HG03139 (cell line): ENCODE data around the gene PCSK1.

Source experiments
- ATAC-seq: cut with Tn5 transposase; IDR thresholded peaks from one replicate; pipeline ENCODE4 v1.9.1; 2021; ENCODE audit not compliant: unreplicated experiment

The PCSK1 gene

DNA sequence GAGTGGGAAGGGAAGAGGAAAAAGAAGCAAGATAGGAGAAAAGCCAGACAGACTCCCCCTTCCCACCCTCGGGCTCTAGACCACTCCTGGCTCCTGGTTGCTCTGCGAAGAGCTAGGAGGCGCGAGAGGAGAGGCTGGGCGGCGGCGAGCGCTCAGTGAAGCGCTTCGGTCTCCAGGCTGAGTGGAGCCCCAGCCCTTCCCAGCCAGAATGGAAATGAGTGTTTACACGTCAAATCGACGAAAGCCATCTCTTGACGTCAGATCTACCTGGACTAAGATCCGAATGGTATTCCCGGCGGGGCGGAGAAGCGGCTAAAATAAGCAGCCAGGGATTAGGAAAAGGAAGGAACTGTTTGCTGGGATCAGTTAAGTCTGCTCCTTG lies at the start of gene PCSK1:
TSS of gene PCSK1 (minus strand) at position 183 of the 382 bp plus-strand sequence. CDS start 206 bp downstream, outside the sequence.
- no peak for ATAC-seq

DNA sequence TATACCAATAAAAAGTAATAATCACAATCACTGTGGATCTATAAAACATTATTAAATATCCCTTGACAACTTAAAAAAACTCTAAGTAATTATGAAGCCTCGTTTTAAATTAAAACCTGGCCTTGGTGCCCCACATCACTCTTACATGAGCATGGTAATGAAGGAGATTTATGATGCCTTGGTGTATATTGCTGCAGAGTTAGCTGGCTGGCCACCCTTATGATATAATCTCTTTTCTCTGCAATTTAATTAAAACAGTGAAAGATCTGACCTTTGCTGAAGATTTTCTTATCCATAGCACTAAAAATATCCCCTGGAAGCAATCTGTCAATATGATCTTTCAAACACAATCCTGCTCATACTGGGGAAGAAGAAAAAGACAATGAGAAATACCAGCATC lies 48.8 kb upstream of the PCSK1 start:
- no peak for ATAC-seq

DNA sequence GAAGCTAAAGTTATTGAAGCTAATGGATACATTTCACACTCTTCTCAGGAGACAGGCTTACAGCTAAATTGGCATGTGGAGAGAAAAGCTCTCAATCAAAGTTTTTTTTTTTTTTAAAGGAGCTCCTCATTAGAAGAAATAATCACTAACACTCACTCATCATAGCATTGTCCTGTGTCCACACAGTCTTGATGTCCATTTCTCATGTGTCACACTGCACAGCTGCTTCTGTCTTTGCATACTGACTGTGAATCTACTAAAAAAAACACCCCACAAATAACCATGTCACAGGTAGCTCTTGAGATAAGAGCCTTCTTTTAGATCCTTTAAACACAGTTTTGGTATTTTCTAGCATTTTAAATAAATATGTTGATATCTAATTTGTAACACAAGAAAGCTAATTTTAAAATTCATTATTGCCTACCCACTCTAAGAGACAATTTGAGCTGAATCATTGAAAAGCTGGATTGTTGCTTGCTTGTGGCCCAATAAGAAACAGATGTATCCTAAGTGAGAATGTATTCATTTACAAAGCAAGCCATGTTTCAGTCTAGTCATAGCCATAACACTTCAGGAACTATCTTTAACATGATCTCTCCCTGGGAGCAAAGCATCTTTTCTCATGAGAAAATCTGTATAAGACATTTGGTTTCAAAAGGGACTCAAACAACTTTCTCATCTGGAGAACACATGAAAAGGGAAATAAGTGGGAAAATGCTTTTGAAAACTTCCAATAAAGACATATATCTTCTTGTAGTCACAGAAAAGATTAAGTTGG lies 48.1 kb upstream of the PCSK1 start:
- ATAC-seq: no peak

DNA sequence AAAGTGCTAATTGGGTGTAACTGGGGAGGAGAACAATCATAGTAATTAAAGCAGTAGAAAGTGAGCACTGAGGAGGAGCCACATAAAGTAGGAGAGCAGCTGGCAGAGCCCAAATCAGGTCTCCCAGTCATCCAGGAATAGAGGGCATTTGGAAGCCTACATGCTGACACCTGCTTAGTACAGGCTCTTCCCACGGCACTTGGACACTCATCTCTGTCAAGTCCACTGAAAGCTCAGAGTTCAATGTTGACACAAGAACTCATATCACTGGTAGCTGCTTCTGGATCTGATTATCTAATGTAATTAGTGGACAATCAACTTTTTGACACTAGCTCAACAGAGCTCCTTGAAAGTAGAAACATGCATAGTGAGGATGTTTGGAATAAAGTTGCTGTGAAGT lies 45.9 kb upstream of the PCSK1 start:
- no peak for ATAC-seq

DNA sequence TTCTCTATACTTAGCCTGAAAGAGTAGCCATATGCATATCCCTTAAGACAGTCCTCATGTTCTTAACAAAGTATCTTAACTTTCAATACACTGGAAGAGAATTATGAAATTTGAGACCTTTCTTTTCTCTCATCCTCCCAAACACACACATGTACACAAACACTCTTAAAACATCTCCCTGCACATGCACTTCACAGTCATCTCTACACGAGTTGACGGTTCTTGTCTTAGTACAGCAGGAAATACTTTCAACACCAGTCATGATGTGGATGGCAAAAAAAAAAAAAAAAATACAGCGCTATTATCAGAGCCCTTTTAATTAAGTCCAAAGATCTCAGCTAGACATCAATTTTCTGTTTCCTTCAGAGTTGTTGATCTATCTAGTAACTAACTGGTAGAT lies 43.6 kb upstream of the PCSK1 start:
- no peak for ATAC-seq

DNA sequence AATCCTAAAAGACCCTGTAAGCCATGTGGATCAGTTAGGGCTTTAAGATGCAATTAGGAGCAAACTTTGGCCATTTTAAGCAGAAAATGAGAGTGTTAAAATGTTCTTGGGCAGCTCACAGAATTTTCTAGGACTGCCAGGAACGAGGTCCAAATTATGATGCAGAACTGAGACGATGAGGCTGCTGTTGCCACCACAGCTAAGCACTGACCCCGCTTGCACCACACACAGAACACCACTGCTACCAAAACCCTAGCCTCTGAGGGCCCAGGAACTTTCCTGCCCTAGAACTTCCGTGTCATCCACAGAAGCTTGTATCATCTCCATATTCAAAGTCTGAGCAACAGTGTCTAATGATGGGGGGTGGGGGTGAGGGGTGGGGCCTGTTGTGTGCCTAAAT lies 41.0 kb upstream of the PCSK1 start:
- ATAC-seq: no peak

DNA sequence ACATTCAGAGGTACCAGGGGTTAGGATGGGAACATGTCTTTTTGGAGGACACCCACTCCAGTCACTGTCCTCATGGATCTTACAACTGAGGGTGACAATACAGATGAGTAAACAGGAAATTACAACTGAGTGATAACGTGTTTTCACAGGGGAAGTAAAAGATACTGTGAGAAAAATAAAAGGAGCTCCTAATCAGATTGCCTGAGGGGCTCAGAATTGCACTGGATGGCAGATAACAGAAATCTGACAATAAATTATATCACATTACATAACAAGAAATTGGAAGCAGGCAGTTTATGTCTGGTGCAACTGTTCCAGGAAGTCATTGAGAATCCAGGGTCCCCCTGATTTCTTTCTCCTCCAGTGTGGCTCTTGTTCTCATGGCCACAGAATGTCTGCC lies 40.1 kb upstream of the PCSK1 start:
- ATAC-seq: no peak

DNA sequence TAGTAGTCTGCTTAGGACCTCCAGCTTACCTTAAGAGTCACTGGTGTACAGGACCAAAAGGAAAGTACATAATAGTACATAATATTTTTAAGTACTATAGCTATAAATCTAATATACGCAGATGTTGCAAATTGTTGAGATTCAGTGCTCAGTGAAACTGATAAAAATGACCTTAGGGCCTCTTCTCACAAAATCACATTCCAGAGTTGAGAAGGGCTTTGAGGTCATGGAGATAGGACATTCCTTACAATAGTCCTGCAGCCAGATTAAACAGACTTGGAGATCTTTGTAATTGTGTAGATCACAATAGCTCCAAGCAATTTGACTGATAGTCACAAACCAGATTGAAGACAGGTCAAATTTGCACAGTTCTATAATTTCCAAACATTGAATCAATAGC lies 37.7 kb upstream of the PCSK1 start:
- ATAC-seq: no peak

DNA sequence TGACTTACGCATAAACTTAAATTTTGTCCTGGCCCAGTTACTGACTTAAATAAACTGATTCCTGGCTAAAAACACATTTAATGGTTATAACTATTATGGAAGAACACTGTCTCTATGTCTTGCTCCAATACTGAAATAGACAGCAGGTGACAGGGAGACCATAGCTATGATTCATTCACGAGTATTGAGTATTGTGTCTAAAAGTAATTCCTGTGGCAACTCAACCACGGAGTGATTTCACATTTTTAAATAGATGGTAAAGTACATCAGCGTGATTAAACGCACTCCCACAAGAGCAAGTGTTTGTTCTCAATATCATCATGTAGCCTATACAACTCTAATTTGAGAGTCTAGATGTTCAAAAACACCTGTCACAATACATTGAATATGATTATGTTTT lies 35.9 kb upstream of the PCSK1 start:
- ATAC-seq: no peak

DNA sequence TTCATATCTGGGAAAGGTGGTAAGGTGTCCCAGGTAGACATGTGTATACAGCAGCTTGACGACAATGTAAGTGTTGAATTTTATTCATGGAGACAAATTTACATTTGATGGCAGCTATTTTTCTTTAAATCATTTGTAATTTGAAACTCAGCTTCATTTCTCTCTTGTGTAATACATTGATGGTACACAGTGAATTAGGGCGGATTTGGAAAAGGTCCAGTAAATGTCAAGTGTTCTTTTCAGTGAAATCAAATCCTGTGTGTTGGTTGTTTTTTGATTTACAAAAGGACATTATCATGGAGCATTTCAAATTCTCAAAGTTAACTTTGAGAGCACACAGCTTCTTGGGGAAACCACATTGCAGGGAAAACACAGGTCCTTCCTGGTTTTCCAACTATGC lies 30.0 kb upstream of the PCSK1 start:
- no peak for ATAC-seq

DNA sequence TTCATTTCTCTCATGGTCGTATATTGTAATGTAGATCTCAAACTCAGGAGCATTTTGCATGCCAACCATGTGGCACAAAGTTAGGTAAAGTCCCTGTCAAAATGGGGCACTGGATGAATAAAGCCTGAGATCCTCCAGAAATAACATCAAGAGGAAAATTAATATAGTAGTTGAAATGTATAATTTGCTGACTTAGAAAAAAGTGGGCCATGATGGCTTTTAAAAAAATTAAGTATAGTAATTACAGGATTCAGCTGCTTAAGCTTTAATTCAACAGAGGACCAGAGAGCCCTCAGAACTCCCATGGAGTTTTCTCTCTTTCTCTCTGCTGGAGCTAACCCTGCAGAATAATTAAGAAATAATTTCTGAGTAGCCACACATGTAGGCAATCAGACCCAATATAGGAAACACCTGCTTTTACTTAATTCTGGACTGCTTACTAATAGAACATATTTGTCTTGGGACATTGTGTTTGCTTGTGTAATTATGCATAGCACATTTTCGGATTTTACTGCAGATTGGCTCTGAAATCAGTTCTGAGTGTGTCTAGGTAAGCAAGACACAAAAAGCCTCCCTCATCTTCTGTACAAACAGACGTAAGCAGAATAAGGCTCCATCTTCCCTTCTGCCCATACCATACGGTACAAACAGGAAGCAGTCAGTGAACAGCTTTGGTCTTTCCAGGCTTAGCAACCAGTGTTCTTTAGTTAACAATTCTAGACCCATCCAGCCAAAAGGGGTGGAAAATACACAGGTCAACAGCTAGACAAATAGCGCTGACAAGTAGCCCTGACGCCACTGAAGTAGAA lies 26.5 kb upstream of the PCSK1 start:
- no peak for ATAC-seq

DNA sequence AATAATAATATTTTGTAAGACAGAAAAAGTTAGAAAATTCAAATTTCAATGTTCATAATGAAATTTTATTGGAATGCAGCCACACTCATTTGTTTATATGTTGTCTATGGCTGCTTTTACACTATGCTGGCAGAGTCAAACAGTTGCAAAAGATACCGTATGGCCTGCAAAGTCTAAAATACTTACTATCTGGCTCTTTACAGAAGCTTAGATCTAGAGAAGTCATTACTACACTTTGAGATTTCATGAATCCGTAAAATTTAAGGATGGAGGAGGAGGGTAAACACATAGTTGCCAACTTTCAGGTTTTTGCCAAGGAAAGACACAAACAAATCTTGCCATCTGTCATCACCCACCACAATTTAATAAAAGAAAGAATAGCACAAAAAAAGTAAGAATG lies 25.1 kb upstream of the PCSK1 start:
- ATAC-seq: no peak

DNA sequence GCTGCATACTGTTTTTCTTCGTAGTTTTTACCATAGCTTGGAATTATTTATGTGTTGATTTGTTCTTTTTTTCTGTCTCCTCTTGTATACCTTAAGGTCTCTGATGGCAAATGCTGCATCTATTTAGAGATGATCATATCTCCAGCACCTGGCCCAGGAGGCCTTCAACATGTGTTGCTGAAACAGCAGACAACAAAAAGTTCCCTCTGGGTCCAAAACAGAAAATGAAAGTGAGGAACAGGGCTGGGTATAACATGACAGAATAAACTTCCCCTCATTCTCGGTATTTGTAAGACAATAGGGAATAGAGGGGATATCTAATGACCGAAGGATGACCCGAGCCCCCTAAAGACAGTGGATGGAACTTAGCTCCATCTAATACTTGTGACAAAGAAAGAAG lies 22.7 kb upstream of the PCSK1 start:
- no peak for ATAC-seq

DNA sequence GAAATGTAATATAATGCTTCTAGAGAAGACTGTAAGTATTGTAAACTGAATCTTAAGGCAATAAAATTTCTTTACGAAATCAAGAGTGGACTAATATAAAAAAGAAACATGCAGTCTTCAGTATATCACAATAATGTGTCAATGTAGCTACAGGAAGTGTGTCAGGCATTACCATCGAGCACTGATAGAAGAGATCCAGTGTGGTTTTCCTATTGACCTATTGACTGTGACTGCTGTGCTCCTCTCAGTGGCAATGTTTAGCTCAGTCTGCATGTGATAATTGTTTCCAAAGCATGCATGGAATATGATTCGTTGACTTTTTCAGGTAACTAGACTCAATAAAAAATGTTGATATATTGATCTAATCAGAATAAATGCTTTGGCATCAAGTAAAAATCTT lies 20.3 kb upstream of the PCSK1 start:
- no peak for ATAC-seq

DNA sequence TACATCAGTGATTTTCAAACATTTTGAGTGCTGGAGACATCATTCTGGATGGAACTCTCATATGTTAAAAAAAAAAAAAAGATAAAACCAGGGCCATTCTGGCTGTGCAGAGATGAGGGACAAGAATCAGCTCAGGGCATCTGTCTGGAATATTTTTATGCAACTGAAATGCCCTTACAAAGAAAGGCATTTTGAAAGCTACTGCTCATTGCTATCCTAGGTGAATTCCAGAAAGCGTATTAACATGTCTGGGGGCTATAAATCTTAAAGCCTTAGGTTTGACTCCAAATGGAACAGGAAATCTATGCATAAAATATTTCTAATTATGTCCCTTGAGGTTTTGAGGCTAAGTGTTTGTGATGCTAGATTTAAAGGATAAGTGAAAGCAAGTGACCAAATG lies 14.9 kb upstream of the PCSK1 start:
- ATAC-seq: no peak

DNA sequence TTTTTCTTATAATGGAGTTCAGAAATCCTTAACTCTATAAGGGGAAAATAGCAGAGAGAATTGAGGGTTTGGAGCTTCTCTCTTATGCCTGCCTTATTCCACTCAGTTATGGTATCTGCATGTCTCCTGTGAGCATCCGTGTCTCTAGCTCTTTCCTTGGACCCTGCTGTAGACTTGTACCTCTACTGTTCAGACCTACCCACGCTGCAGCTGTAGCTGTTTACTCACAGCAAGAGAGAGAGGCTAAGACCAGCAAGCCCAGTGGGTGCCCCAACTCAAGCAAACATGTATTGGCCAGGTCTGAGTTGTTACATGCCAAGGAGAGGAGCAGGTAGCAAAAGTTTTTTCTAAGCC lies 7.1 kb upstream of the PCSK1 start:
- ATAC-seq: peak; percentile 20

DNA sequence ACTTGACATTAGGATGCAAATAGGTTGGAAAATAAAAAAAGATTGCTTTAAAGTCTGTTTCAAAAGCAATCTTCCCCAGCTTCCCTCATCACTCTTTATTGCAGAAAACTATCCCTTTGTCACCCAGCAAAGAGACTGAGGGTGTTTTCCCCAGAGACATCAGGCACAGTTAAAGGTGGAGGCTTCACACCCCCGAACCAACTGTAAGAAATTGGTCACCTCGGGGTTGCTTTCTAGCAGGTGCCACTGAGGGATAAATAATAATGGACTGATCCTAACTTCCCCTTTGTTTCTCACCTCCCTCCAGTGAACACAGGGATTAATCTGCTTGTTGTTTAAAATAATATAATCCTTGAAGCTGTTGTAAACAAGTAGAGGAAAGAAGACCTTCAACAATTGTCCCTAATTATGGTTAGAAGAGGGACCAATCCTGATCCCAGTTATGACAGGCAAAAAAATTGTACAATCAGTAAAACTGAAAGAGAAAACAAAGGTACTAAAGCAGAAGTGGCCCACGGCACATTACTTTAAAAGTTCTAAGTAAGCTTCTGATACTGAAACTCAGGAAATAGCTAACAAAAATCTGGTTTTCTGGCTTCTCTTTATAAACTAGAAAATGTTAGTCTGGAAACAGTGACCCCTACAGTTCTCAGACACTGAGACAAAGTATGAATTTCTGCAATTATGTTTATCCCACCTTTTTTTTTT lies 6.6 kb upstream of the PCSK1 start:
- peak; percentile 94 for ATAC-seq

DNA sequence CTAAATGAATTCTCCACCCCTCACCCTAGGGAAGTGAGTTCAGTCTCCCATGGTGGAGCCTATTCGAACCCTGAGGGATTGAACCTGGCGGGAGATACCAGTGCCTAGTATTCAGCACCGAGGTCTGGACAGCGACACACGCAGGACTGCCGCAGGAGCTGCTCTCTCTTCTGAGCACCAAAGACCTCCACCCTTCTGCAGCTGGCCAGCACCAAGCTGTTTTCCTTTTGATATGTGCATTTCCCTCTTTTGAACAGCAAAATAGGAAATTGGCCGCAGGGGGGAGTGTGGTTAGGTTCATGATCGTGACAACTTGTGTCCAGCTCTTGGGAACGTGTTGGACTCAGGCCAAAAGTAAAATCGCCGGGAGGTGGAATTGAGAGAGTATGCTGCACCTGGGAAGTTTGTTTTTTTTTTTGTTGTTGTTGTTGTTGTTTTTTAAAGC lies 1.2 kb upstream of the PCSK1 start:
- peak; percentile 57 for ATAC-seq

DNA sequence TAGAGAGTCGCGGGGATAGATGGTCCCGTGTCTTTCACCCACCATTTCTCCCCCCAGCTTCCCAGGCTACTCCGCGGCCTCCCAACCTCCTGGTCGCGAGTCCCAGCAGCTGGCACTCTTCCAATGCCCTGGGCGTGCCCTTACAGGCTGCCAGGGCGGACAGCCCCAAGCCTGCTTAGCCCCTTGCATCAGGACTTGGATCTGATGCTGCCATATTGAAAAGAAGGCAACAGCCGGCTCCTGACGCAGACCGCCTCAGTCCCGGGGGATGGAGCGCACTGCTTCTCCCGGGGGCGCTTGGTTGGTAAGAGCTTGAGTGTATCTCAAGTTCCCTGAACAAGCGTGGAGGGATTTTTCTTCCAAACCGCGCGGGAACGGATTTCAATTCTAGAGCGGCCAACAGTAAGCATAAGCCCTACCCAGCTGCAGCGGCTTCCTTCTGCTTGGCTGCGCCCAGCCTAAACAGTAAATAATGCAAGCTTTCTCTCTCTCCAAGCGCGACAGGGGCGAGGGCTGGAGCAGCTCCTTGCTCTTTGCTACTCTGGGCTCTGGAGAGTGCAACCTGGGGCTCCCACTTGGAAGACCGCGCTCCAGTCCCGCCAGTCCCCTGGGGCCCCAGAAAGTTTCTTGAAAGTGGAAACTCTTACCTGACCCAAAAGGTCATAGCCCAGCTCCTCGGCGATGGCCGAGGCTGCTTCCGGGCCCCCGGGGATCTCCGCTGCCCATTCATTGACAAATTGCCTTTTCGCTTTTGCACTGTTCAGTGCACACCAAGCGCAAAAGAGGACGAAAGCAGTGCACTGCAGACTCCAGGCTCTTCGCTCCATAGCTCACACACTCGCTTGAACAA lies 607 bp downstream of the PCSK1 start:
- ATAC-seq: no peak

DNA sequence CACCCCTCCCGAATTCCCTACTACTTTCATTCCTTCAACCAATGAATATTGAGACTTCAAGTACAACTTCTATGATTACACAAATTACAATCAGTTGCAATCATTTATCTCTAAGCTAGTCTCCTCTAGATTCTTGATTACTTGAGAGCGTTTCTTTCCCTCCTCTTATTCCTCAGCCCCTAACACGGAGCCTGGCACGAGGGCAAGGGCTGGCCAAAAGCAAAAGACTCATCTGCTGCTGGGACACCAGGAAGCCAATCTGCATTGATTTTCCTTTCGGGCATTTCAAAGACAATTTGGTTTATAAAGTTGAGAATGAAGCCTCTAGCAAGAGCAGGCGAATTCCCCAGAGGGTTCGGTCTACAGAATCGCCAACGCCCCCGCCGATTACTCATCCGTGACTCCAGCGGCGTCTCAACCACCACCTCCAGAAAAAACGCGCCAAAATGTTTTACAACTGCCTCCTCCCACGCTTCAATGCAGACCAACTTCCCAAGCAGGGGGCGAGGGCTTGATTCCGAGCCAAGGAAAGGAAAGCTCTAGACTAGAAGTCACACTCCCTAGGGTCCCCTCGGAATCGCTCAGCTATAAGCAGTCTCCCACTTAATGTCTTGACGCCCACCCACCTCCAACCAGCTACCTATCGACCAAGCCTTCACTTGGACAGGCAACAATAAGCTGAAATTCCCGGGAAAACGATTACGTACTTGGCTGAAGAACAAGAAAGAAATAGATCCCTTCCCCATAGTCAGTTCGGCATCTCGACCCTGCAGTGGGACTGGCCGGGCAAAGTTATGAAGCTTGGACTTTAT lies 1.5 kb downstream of the PCSK1 start:
- no peak for ATAC-seq
